Activated CD4-positive, alpha-beta T cell treated with anti-CD3 and anti-CD28 coated beads, Interleukin-2, Interleukin-6, amounts not matched to agents 100 ng/mL and 50 ng/mL, durations not matched to agents 16 hours and 8 hours (primary cell): ENCODE data around the gene THUMPD2.

Experiments
- DNase-seq: peaks from one replicate; pipeline ENCODE4 v3.0.0-alpha.2; 2020

The THUMPD2 gene

DNA sequence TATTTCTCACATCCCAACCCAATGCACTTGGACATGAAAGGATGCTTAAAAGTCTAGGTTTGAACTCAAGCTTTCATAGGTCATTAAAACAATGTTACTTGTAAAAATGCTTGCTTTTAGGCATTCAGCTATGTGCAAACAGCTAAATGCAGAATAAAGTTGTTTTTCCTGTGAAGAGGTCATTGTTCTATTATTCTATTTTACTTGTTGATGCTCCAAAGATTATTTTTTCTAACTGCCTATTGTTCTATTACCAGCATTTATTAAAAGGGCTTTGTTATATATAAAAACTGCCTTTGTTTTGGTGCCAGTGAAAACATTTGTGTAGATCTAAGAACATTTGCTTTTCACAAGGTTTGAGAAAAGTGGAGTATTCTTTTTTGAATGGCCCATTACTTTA lies 64.0 kb downstream of the THUMPD2 start:
- DNase-seq: no peak

GRCh38 chr2:39712953-39713352 lies 66.1 kb downstream of the THUMPD2 start:
- no peak for DNase-seq

DNA sequence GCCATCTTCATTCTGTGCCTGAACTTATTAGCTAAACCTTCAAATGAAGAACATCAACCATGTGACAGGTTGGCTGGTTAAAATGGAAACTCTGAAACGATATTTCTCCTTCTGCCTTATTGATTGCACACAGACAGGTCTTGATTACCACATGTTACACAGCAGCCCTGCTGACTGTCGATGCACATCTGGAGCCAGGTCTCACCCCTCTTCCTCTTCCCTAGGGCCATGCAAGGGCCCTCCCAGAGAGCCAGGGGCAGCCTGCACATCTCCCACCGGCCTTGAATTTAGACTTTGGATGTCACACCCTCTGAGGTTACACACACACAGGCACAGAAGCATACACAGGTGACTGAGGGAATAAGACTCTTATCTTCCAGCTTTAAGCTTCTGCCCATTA lies 68.3 kb downstream of the THUMPD2 start:
- DNase-seq: no peak

- DNase-seq: no peak
Observed at GRCh38 chr2:39708003-39708402, 71.1 kb downstream of the THUMPD2 start.

DNA sequence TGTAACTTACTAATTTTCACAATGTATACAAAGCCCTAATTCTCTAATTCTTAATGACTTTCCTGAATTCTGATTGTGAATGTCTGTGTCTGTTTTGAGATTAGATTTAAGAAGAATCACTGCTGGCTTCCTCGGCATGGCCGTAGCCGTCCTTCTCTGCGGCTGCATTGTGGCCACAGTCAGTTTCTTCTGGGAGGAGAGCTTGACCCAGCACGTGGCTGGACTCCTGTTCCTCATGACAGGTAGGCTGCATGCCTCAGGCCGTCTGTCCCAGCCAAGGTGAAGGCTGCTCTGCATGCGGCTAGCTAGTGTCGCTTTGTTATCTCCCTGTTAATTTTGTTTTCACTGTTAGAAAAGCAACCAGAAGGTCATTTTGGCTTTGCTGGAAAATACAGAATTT lies 72.1 kb downstream of the THUMPD2 start:
- DNase-seq: no peak

DNA sequence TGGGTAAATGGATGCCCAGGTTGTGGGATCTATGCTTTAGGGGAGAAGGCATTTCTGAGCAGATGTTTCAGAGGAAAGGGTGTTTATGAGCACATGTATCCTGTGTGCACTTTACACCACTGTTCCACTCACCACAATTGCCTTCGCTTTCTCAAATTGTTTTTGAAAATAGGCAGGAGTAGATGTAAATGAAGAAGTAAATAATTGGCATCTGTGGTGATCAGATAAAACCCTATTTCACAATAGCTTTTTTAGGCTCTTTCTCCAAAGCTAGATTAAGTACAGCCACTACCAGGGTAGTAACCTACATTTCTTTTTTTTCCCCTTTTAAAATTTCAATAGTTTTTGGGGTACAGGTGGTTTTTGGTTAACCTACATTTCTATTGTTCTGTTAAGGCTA lies 72.7 kb downstream of the THUMPD2 start:
- DNase-seq: no peak

DNA sequence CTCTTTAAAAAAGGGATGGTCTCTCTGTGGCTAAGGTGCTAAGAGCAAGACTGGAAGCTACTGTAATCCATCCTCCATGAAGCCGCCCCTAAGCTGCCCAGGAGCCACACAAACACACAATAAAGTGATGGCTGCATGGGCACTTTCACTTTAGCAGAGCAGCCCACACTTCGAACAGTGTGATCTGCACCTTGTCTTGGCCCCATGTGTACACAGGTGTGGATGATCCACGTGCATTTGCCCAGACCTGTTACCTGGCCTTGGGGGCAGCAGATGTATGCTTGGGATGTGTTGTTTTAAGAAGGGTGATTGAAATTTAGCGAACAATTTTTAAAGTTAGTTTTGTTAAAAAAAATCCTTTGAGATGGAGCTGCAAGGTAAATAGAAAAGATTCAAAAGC lies 73.4 kb downstream of the THUMPD2 start:
- DNase-seq: no peak

DNA sequence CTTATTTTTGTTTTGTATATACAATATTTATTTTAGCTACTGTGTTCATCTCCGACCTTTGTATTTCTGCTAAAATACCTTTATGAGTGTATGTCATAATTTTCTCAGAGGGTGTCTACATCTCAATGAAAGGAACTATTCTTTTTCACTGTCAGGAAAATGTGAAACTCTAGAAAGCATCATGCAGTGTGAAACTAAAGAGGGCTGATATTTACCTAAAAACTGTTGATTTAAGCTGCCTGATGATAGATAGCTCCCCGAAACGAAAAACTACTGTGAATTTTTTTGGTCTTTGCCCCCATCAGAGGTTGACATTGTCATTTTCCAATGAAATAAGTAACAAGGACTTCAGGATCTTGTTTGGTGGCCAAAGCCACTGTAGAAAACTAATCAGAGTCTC lies 74.5 kb downstream of the THUMPD2 start:
- DNase-seq: no peak

DNA sequence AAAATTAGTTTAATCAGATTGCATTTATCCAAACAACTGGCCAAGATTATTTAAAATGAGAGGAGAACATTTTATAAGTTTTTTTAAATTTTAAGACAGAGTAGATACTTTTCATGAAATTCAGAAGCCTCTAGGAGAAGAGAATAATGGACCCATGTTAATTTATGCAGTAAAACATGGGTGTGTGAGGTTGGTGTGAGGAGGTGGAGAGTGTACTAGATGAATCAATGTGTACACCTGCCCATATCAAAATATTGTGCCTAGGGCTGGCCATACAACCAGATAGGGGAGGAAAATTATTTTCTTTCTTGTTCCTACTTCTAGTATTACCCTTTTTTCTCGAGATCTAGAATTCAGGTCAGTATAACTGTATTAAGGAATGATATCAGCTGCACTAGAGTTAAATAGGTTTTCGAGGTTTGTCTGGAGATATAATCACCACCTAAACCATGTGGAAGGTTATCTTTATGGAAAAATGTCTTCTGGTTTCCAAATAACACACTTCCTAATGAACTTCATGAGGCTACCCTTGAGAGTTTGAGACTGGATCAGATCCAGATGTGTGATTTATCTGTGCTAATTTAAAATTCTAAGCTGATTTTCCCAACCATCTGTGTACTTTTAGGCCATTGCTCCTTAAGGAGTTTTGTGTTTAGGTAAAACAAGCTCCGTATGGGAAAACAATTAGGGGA lies 75.7 kb downstream of the THUMPD2 start:
- no peak for DNase-seq

DNA sequence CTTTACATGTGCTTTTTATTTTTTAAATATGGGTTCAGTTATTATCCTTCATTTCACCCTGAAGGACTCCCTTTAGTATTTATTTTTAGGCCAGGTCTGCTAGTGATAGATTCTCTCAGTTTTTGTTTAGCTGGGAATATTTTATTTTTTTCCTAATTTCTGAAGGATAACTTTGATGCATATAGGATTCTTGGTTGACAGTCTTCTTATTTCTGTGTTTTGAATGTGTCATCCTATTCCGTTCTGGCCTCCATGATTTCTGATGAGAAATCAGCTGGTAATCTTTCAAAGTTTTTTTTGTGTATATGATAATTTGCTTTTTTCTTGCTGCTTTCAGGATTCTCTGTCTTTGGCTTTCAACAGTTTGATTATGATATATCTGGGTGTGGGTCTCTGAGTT lies 77.9 kb downstream of the THUMPD2 start:
- DNase-seq: no peak

DNA sequence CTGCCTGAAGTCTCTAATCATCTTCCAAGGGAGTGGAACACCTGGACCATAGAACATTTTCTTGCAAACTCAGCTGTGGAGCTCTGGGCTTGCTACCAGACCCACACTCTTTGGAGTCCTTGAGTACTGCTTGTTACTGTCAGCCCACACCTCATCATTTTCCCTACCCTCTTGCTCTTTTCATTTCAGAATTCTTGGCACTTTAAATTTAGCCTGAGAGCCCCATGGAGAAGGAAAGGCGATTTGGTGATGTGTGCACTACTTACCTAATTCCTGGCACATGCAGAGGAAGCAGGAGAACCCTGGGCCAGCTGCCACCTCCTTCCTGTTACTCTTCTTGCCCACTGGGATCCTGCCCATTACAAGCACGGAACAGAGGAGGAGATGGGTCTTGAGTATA lies 81.6 kb downstream of the THUMPD2 start:
- no peak for DNase-seq

- DNase-seq: no peak
Observed at GRCh38 chr2:39696838-39697237, 82.2 kb downstream of the THUMPD2 start.

DNA sequence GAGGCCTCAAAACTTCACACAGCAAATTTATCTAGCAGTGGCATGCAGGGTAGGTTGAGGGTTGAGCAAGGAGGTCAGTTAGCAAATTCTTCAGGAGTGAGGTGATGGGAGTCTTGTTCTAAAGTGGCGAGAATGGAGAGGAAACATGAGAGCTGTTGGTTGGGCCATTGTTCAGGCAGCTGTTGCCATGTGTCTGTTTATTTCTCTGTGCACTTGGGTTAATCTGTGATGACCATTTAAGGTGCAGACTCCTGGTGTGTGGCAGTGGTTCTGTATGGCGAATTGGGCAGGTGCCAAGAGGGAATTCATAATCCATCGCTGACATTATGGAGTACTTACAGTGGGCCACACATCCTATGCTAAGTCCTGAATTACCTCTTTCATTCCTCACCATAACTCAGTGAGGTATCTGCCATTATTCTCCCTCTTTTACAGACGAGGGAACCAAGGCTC lies 82.9 kb downstream of the THUMPD2 start:
- DNase-seq: no peak

DNA sequence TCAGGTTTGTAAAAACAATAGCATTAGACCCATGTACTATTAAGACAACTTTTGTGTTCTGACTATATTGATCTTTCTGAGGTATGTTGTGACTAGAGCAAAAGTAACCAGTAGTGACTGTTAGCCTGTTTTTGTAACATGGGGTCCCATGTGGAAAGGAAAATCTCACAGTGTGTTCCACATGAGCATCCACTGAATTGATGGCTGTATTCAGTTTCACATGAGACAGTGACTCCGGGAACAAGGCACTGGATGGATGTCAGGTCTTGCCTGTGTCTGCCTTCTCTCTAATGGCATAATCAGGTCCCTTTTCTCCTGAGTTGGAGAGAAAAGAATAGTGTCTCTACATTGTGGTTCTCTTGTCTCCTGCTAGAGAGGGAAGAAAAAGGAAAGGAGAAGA lies 85.8 kb downstream of the THUMPD2 start:
- DNase-seq: no peak

- no peak for DNase-seq
Observed at GRCh38 chr2:39689876-39690275, 89.2 kb downstream of the THUMPD2 start.

DNA sequence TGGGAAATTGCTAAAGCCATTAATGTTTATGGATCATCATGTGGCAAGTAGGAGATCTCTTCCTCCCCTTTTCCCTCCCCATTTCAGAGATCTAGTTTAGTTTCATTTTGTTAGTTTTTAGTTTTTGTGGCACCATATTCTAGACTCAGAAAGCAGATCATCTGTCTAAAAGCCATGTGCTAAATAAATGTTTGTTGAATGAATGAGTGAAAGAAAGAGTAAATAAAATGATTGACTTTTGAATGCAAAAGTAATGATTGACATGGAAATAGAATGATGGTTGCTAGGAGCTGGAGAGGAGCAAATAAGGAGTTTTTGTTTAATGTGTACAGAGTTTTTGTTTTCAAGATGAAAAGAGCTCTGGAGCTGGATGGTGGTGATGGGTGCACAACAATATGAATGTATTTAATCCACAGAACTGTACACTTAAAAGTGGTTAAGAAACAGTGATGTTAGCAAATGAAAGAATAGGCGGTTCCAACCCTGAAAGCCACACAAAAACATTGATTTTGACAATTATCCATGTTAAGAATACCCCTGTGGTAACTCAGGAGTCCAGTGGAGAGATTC lies 89.7 kb downstream of the THUMPD2 start:
- no peak for DNase-seq

GRCh38 chr2:39688181-39688580 lies 90.9 kb downstream of the THUMPD2 start:
- DNase-seq: no peak

DNA sequence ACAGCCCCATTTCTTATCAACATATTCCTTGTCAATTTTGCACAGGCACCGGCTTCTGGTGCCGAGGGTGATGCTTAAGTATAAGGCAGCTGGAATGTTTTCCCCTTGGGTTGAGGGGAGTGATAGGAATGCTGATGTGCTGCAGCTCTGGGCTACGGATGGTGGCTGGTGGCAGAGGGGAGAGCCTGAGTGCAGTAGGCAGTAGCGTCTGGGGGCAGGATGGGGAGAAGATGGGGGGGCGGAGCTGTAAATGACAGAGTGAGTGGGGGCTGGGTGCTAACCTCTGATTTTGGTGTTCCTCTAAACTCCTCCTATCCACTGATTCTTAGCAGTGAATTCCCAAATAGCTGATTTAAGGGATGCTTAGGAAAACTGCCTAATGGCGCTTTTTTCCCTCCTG lies 92.6 kb downstream of the THUMPD2 start:
- no peak for DNase-seq
